Pons (tissue), 1 donor: Measurements from ENCODE around the gene XYLT2.
A peak's percentile ranks its signal among the peaks of the same experiment; 100 is the strongest.
"Not testable (repeated sequence)": the region's sequence is repeated elsewhere in the genome, so short reads cannot be mapped to it uniquely, and the experiment has no call there.

Experiments used
- DNase-seq: peaks from one replicate; pipeline ENCODE4 v3.0.0-alpha.2; 2016; ENCODE audit warnings: low spot score

Gene XYLT2

GRCh38 chr17:50345432-50346312 lies at the start of gene XYLT2:
Gene XYLT2 (plus strand): TSS chr17:50346126. CDS start chr17:50346141, 15 bp downstream.
- peak; percentile 64 for DNase-seq

GRCh38 chr17:50297407-50297865 lies 48.5 kb upstream of the XYLT2 start:
- DNase-seq = peak; percentile 39

GRCh38 chr17:50298018-50298417 lies 47.9 kb upstream of the XYLT2 start:
- no peak for DNase-seq

- DNase-seq = no peak
These were observed 46.1 kb upstream of the XYLT2 start for GRCh38 chr17:50299776-50300175.

- not testable (repeated sequence) for DNase-seq
These were observed 45.1 kb upstream of the XYLT2 start for GRCh38 chr17:50300824-50301223.

GRCh38 chr17:50301891-50302584 lies 43.9 kb upstream of the XYLT2 start:
- no peak for DNase-seq

GRCh38 chr17:50303051-50303450 lies 42.9 kb upstream of the XYLT2 start:
- DNase-seq = no peak

GRCh38 chr17:50303596-50303995 lies 42.3 kb upstream of the XYLT2 start:
- no peak for DNase-seq

GRCh38 chr17:50304781-50305404 lies 41.0 kb upstream of the XYLT2 start:
- DNase-seq = no peak

- no peak for DNase-seq
These were observed 38.3 kb upstream of the XYLT2 start for GRCh38 chr17:50307654-50308053.

- DNase-seq = no peak
These were observed 37.3 kb upstream of the XYLT2 start for GRCh38 chr17:50308666-50309065.

- DNase-seq = no peak
These were observed 35.3 kb upstream of the XYLT2 start for GRCh38 chr17:50310455-50311111.

GRCh38 chr17:50311112-50311460 lies 34.8 kb upstream of the XYLT2 start:
- DNase-seq = no peak

- DNase-seq = no peak
These were observed 34.4 kb upstream of the XYLT2 start for GRCh38 chr17:50311483-50311882.

GRCh38 chr17:50312308-50312707 lies 33.6 kb upstream of the XYLT2 start:
- no peak for DNase-seq

GRCh38 chr17:50314456-50315011 lies 31.4 kb upstream of the XYLT2 start:
- DNase-seq = no peak

- no peak for DNase-seq
These were observed 29.8 kb upstream of the XYLT2 start for GRCh38 chr17:50316016-50316587.

GRCh38 chr17:50316660-50317059 lies 29.3 kb upstream of the XYLT2 start:
- not testable (repeated sequence) for DNase-seq

- DNase-seq = no peak
These were observed 28.8 kb upstream of the XYLT2 start for GRCh38 chr17:50317121-50317520.

GRCh38 chr17:50318501-50319285 lies 27.2 kb upstream of the XYLT2 start:
- no peak for DNase-seq
